ENCODE data around the gene CACNA1S.

CACNA1S gene

DNA sequence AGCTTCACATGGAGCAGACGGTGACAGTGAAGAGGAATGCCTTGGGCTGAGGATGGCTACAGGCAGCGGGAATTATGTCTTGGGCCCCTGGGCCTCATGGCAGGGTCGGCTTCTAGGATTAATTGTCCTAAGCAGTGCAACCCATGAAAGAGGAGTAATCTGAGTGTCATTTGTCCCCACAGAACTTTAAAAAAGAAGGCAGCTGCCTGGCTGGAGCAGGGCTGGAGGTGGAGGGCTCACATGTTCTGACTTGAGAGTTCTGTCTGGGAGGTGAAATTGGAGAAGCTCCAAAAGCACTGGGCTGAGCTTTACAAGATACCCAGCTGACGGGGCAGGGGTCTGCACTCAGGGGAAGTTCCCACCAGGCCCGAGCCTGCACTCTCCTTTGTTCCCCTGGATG is 22.6 kb downstream of the CACNA1S start:
- no peak for DNase-seq (ENCODE audit: insufficient read length, low spot score)
- TF ChIP-seq, protein P1, sequence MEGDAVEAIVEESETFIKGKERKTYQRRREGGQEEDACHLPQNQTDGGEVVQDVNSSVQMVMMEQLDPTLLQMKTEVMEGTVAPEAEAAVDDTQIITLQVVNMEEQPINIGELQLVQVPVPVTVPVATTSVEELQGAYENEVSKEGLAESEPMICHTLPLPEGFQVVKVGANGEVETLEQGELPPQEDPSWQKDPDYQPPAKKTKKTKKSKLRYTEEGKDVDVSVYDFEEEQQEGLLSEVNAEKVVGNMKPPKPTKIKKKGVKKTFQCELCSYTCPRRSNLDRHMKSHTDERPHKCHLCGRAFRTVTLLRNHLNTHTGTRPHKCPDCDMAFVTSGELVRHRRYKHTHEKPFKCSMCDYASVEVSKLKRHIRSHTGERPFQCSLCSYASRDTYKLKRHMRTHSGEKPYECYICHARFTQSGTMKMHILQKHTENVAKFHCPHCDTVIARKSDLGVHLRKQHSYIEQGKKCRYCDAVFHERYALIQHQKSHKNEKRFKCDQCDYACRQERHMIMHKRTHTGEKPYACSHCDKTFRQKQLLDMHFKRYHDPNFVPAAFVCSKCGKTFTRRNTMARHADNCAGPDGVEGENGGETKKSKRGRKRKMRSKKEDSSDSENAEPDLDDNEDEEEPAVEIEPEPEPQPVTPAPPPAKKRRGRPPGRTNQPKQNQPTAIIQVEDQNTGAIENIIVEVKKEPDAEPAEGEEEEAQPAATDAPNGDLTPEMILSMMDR (IDR thresholded peaks at IDR 0.05; ENCODE audit: insufficient read depth, missing control alignments) = no peak
- no peak for FAIRE-seq

DNA sequence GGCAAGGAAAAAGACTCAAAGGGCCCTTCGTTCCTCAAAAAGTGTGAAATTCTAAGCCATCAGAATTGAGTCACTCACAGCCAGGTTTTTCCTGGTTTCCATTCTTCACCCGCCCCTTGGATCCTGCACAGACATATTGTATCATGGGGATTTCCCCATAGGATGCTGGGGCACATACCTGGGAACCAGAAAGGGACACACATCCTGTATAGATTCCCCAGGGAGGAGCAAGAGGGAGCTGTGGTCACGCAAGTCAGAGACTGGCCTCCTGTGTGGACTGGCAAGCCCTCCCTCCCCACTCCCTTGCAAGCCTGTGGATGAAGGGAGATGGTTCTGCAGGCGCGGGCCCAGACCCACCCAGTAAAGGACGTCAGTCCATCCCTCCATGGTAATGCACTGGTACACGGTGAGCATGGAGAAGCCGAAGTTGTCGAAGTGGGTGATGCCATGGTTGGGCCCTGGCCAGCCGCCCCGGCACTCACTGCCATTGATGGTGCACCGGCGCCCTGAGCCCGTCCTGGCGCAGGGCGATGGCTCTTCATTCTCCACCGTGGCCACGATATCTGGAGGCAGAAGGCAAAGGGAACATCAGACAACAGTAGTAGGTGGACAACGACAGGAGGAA is 23.2 kb downstream of the CACNA1S start:
- DNase-seq (ENCODE audit: insufficient read length, low spot score) = no peak
- TF ChIP-seq, protein P1 (IDR thresholded peaks at IDR 0.05; ENCODE audit: insufficient read depth, missing control alignments) = no peak
- no peak for FAIRE-seq

DNA sequence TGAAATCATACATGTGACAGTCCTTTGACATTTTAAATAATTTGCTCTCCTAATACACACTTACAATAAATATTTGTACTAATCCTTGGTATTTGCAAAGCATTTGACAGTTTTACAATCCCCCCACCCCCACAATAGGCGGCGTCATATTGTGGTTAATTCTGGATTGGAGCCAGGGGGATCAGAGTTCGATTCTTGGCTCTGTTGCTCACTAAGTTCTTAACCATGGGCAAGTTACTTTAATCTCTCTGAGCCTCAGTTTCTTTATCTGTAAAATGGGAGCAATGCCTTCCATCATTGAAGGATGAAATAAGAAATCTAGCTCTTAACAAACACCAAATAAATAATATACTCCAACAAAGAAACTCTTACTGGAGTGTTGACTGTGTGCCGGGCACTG is 23.8 kb downstream of the CACNA1S start:
- no peak for DNase-seq (ENCODE audit: insufficient read length, low spot score)
- TF ChIP-seq, protein P1 (IDR thresholded peaks at IDR 0.05; ENCODE audit: insufficient read depth, missing control alignments) = no peak
- no peak for FAIRE-seq

DNA sequence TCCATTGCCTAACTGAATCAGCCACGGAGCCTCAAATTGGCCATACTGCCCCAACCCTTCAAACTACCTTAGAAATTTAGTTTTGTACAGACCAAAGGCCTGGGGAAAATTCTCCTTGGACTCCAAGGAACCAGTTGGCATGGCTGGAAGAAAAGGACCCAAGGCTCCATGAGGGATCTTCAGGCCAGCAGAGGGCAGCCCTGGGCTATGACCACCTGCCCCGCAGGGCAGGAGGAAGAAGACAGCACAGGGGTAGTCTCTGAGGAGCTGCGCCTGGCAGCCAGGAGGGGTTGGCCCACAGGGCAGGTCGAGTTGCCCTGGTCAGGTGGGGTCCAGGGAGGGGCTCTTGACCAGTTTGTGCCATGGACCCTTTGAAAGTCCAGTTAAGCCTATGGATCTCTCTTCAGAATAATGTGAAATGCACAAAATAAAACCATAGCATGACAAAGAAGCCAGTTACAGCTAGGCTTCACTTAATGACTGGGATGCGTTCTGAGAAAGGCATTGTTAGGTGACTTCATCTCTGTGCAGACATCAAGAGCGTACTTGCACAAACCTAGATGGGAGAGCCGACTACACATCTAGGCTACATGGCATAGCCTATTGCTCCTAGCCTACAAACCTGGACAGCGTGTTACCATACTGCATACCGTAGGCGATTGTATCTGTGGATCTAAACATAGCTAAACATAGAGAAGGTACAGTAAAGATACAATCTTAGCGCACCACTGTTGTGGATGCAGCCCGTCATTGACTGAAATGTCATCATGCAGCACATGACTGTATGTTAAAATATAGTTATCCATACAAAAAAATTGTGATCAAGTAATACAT is 26.1 kb downstream of the CACNA1S start:
- FAIRE-seq (no peak), DNase-seq (ENCODE audit: insufficient read length, low spot score) (peak; percentile 87)
- TF ChIP-seq, protein P1 (IDR thresholded peaks at IDR 0.05; ENCODE audit: insufficient read depth, missing control alignments) = peak; percentile 91

DNA sequence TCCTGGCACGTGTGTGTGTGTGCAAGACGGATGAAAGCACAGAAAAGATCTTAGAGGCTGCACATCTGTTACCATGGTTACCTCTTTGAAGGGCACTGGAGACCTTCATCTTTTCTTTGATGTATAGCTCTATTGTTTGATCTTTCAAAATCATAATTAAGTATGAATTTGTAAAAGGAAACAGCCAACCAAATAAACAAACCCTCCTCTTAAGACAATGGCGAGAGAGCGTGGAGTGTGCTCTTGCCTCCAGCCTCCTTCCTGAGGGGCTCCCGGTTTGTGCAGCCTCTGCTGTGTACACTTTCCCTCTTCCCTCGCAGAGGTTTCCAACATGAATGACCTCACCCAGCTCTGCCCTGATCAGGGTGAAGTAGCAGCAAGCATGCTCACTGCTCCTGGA is 27.9 kb downstream of the CACNA1S start:
- no peak for FAIRE-seq
- TF ChIP-seq, protein P1 (IDR thresholded peaks at IDR 0.05; ENCODE audit: insufficient read depth, missing control alignments) = no peak
- no peak for DNase-seq (ENCODE audit: insufficient read length, low spot score)

DNA sequence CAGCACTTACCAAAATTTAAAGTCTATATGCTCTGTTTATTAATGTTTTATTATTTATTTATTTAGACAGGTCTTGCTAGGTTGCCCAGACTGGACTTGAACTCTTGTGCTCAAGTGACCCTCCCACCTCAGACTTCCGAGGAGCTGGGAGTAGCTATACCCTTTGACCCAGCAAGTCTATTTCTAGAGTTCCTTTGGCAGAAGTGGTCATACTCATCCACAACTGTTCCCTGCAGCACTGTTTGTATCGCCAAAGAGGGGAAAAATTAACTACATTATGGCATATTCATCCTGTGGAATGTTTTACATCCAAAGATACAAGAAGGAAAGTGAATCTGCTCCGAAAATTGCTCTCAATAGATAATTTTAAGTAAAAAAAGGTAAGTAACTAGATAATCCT is 28.5 kb downstream of the CACNA1S start:
- TF ChIP-seq, protein P1 (IDR thresholded peaks at IDR 0.05; ENCODE audit: insufficient read depth, missing control alignments) = no peak
- no peak for FAIRE-seq
- no peak for DNase-seq (ENCODE audit: insufficient read length, low spot score)

DNA sequence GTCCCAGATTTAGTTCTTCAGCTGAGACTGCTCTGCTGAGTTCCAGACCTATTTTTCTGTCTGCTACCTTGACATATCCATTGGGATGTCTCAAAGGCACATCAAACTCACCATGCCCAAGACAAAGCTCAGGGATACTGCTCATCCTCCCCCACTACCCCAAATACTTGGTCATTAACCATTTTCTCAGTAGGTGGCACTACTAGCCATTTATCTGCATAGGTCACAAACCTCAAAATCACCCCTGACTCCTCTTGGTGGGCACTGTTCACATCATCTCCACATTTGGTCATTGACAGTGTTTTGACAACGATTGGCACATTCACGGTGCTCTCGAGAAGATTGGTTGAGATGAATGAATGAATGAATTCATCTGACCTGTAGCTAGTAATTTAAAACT is 32.1 kb downstream of the CACNA1S start:
- TF ChIP-seq, protein P1 (IDR thresholded peaks at IDR 0.05; ENCODE audit: insufficient read depth, missing control alignments) = peak; percentile 33
- DNase-seq (ENCODE audit: insufficient read length, low spot score) (no peak), FAIRE-seq (no peak)
